NCI-H345 treated with DMSO at 0.1 percent for 48 hours (cell line): ENCODE measurements around the gene FOXA1.
A peak's percentile ranks its signal among the peaks of the same experiment; 100 is the strongest.

ENCODE experiments used
- DNase-seq: peaks from one replicate; lab custom pipeline; 2025; ENCODE audit not compliant: unreplicated experiment; lab: John Stamatoyannopoulos, UW

Gene FOXA1

GRCh38 chr14:37590428-37591139, 4.5 kb downstream of the FOXA1 start:
- DNase-seq = peak; percentile 82

GRCh38 chr14:37589715-37590427, 5.2 kb downstream of the FOXA1 start:
- peak; percentile 82 for DNase-seq

- DNase-seq = peak; percentile 78
These were observed 5.9 kb downstream of the FOXA1 start for GRCh38 chr14:37588956-37589714.

- peak; percentile 70 for DNase-seq
These were observed 6.4 kb downstream of the FOXA1 start for GRCh38 chr14:37588667-37588955.

GRCh38 chr14:37587881-37588666, 7.0 kb downstream of the FOXA1 start:
- peak; percentile 61 for DNase-seq

GRCh38 chr14:37587131-37587803, 7.8 kb downstream of the FOXA1 start:
- DNase-seq = peak; percentile 58

GRCh38 chr14:37586797-37587130, 8.3 kb downstream of the FOXA1 start:
- DNase-seq = no peak

GRCh38 chr14:37585971-37586796, 8.9 kb downstream of the FOXA1 start:
- DNase-seq = peak; percentile 71

GRCh38 chr14:37585101-37585511, 9.9 kb downstream of the FOXA1 start:
- DNase-seq = peak; percentile 69

- DNase-seq = no peak
These were observed 10.6 kb downstream of the FOXA1 start for GRCh38 chr14:37584211-37585100.

GRCh38 chr14:37583358-37584210, 11.5 kb downstream of the FOXA1 start:
- DNase-seq = peak; percentile 83

GRCh38 chr14:37580146-37580545, 14.9 kb downstream of the FOXA1 start:
- no peak for DNase-seq

GRCh38 chr14:37579274-37579673, 15.8 kb downstream of the FOXA1 start:
- no peak for DNase-seq

GRCh38 chr14:37573356-37573755, 21.7 kb downstream of the FOXA1 start:
- no peak for DNase-seq

GRCh38 chr14:37571391-37571790, 23.7 kb downstream of the FOXA1 start:
- DNase-seq = no peak

GRCh38 chr14:37569729-37570128, 25.3 kb downstream of the FOXA1 start:
- DNase-seq = no peak

- no peak for DNase-seq
These were observed 28.2 kb downstream of the FOXA1 start for GRCh38 chr14:37566811-37567371.

- peak; percentile 11 for DNase-seq
These were observed 29.5 kb downstream of the FOXA1 start for GRCh38 chr14:37565550-37565949.
